ENCODE measurements around the gene KCNF1.

KCNF1 gene, protein sequence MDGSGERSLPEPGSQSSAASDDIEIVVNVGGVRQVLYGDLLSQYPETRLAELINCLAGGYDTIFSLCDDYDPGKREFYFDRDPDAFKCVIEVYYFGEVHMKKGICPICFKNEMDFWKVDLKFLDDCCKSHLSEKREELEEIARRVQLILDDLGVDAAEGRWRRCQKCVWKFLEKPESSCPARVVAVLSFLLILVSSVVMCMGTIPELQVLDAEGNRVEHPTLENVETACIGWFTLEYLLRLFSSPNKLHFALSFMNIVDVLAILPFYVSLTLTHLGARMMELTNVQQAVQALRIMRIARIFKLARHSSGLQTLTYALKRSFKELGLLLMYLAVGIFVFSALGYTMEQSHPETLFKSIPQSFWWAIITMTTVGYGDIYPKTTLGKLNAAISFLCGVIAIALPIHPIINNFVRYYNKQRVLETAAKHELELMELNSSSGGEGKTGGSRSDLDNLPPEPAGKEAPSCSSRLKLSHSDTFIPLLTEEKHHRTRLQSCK

DNA sequence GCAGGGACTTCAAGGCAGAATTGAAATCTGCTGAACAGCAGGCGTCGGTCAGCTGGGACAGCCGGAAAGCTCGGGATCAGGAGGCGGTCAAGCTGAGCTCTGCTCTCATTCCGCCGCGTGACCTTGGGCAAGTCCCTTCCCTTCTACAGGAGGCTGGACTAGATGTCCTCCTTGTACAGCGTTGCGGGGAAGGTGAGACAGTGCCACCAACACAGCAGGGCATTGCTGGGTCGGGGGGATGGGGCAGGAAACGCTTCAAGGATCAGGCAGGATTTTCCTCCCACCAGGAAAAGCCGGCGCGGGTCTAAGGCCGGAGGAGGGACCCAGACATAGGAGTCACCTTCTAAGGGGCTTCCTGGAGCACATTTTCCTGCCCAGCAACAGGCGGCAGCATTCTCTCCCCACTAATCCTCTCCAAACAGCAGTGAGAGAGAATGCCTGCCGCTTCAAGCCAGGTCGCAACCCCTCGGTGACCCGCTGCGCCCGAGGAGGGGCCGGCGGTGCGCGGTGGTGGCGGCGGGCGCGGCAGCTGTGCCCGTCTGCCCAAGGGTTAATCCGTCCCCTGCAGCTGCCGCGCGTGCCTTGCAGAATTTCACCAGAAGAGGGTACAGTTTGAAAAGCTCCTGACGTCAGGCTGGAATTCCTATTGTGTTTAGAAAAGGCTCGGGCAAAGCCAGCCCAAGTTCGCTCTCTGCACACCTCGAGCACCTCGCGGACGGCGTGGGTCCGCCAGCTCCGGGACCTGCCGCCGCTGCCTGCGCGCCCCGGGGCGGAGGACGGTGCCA is at the start of gene KCNF1:
Gene KCNF1 (plus strand): TSS at position 644 of the 785 bp plus-strand sequence. CDS start 493 bp downstream, outside the sequence.
- DNase-seq (ENCODE audit: low read depth, low spot score): no peak

DNA sequence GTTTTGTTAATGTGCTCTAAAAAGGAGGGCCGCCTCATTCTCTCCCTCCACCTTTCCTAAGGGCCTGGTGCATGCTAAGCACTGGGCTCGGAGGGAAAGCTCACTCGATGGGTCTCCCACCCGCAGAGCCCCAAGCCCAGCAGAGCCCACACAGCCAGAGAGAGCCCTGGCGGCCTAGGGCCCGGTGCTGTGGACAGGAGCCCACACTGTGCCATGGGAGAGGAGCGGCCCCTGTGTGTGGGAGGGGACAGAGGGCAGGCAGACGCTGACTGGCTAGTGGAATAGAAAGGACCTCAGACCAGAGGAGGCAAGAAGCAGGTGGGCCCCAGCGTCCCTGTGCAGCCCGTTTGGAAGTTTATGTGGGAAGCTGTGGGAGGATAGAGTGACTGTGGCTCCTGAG is 49.4 kb upstream of the KCNF1 start:
- no peak for DNase-seq (ENCODE audit: low read depth, low spot score)

DNA sequence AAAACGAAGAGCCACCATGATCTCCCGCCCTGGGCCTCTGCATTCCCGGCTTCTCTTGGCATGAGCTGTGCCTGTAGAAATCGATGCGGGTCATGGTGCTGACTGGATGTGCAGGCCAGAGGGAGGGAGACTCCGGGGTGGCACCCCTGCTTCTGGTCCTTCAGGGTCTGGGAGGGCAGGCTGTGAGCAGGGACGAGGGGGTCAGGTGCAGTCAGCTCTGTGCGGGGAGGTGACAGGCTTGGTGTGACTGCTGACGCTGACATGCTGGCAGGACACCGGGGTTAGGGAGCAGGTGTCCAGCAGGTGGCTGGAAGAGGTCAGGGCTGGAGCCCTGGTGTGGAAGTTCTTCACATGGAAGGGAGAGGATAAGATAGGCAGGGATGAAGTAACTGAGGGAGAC is 48.7 kb upstream of the KCNF1 start:
- DNase-seq (ENCODE audit: low read depth, low spot score): no peak

DNA sequence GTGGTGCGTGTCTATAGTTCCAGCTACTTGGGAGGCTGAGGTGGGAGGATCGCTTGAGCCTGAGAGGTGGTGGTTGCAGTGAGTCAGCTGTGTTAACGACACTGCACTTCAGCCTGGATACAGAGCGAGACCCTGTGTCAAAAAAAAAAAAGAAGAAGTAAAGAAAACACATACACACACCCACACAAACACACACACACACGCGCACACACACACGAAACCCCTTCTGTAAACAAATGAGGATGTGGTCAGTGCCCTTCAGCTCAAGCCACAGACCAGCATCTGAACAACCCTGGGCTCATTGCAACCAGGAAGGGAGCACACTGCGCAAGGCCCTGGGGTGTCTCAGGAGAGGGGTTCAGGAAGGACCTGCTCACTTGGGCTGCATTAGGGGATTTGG is 47.9 kb upstream of the KCNF1 start:
- DNase-seq (ENCODE audit: low read depth, low spot score): no peak

DNA sequence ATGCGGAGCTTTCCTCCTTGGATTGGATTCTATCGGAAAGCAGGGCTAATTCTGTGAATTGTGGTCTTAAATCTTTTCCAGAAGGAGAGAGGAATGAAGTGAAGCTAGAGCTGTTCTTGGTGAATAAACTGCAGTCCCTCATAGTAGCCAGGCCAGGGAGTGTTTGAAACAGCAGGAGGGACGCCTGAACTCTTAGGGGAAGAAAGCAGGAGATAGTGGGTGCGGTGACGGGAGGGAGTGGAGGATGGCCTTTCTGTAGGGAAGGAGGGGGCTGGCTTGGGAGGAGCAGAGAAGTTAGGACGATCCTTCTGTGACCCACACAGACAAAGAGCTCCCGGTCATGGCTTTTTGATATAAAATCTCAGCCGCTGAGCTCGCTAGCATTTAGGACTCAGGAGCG is 47.5 kb upstream of the KCNF1 start:
- no peak for DNase-seq (ENCODE audit: low read depth, low spot score)

DNA sequence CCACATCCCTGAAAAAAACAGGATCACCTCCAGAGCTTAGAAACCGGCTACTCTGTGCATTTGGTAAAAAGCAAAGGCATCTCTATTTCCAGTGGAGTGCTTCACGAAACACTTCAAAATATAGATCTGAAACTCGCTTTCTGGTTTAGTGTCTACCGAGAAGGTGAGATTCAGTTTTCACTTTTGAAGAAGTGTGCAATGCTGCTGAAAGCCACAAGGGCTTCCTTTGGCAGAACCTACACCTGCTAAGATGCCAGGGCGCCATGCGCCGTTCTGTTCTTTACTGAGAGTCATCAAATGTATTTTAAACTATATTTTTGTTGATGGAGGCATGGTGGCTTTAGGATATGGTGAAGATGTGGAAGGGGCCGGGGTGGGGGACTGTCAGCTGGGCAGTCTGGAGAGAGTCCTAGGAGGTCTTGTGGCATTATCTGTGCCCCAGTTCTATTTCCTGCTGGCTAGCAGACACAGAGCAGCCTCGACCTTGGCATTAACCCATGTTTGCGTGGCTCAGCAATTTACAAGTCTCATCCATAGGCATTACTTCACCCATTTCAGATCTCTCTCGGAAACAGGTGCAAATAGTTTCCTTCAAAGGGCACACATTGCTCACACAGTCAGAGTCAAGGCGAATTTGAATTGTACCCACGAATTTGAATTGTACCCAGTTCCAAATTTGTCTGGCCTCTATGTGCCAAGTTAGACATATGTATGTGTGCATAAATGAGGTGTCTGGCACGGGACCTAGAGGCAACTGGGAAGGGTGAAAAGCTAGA is 46.7 kb upstream of the KCNF1 start:
- DNase-seq (ENCODE audit: low read depth, low spot score): no peak

DNA sequence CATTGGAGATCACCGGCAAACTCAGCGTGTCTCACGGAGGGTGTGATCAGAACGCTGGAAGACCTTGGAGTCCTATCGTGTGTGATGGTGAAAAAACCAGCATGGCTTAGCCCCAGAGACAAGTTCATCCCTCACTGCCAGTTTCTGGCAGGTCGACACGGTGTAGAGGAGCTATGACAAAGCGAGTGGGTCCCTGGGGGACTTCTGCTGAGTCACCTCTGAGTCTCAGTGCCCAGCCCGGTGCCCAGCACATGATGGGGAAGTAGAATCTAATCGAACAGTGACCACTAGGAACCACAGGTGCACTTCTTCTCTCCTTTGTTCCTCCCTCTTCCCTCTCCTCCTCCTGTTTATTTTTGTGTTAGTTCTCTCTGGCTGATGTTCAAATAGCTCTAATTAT is 45.9 kb upstream of the KCNF1 start:
- no peak for DNase-seq (ENCODE audit: low read depth, low spot score)

DNA sequence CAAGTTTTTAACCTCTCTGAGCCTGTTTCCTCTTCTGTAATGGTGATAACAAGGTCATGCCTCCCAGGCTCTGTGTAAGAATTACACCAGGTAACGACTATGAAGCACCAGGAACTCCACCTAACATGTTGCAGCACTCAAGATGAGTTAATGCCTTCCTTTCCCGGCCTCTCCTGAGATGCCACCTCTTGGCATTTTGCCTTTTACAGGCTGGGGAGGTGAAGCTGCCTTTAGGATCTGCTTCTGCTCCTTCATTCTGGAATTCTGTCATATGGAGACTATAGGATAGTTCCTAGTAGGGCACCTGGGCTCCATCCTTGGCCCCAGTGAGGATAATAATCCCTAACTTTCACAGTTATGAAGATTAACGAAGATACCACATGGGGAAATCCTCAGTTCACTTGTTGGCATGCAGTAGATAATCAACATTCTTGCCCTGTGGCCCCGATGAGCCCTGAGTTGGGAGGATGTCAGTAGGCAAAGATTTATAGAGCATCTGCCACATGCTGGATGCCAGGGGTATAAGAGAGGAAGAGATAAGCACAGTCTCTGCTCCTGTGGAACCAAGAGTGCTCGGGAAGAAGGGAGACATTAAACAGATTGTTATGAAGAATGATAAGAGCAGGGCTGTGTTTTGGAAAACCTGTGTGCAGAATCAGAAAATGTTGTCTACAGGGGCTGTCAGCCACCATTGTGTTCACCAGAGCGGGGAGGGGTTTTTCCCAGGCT is 43.9 kb upstream of the KCNF1 start:
- DNase-seq (ENCODE audit: low read depth, low spot score): no peak

DNA sequence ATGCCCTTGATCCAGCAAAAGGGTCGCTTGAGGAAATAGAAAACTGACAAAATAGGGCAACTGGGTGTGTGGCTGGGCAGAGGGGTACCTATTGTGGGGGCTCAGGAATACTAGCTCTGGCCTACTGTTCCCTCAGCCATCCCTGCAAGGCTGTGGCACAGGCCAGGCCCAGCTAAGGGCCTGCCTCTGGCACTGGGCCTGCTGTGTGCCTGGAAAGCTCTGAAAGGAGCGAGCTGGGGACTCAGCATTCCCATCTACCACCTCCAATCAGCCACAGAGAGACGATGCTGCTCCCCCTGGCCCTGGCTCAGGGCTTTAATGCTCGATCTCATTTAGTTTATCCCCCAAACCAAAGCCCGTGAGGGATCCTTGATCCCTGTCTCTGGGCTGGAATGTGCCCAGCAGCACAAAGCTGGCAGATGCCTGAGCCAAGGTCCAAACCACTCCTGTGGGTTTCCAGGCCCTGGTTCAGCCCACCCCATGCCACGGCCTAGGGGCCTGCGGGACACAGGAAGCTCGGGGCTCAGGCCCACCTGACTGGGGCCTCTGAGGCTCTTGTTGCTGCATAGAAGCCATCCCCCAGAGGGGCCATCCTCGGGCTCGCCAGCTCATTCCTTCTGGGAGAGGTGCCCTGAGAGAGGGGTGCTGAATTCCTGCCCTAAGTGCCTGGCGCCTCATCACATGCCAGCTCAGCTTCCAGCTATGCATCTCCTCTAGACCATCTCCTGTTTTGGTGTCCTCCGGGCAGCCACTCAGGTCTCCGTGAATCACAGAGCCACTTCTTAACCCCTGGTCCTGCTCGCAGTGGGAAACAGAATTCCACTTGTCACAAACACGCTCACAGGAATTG is 43.0 kb upstream of the KCNF1 start:
- DNase-seq (ENCODE audit: low read depth, low spot score): no peak

DNA sequence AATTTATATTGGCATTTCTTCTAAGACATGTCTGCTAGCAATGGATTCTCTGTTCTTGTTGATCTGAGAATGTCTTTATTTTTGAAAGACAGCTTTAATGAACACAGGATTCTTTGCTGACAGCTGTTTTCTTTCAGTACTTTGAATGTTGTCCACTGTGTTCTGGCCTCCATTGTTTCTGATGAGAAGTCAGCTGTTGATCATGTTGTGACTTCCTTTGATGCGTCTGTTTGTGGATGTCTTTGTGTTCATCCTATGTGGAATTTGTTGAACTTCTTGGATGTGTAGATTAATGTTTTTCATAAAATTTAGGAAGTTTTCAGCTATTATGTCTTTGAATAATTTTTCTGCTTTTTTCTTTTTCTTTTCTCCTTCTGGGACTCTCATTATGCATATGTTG is 39.8 kb upstream of the KCNF1 start:
- DNase-seq (ENCODE audit: low read depth, low spot score): no peak

DNA sequence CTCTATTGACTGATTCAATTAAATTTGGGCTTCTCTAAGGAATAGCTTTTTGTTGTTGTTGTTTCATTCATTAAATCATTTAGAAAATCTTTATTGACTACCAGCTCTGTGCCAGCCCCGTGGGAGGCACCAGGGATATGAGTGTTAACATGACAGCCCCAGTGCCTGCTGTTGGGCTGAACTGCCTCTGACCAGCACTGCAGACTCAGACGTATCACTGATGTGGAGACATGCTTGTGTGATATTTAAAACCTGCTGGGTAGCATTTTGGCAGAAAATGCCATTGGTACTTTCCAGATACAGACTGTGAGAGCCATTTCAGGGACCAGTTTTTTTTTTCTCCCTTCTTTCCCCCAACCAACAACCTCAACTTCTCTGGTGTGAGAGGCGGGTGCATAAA is 38.6 kb upstream of the KCNF1 start:
- DNase-seq (ENCODE audit: low read depth, low spot score): no peak

DNA sequence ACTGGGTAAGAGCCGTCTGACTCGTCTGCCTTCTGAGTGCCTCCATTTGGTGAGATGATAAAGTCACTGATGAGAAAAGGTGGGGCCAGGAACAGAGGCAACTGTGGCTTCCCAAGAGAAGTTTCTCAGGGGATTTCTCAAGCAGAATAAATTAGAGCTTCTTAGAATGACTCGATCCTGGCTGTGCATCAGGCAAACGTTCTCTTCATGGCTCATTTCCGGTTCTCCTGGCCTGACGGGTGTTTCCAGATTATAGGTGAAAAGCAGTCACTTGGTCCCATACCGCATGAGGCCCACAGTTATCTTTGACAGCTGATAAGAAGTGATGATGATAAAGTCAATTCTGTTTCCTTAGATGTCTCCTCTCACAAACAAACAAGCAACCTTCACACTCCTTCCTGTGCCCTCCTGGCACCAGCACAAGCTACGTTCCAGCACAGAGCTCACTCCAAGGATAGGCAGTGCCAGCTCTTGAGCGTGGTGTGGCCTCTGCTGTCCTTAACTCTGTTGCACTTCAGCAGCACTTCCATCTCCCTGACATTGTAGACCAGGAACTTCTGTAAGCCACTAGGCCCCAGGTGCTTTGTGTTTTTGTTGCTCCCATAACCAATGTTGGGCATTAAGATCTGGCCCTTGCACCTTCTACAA is 37.8 kb upstream of the KCNF1 start:
- DNase-seq (ENCODE audit: low read depth, low spot score): no peak

DNA sequence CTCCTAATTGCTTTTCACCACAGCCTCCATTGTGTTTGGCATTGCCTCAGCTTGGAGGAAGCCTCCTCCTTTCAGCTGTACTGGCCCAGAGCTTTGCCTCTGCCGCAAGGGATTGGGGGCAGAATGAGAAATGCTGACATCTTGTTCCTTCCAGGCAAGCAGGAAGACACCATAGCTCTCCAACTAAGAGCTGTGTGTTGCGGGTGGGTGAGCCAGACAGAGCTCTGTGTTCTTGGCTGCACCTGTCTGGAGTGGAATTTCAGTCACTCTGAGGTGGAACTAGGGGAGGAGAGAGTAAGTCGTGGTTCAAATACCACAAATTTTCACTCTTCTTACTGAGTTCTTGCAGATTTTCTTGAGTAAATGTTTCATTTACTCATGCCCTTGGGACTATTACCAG is 36.6 kb upstream of the KCNF1 start:
- DNase-seq (ENCODE audit: low read depth, low spot score): no peak

DNA sequence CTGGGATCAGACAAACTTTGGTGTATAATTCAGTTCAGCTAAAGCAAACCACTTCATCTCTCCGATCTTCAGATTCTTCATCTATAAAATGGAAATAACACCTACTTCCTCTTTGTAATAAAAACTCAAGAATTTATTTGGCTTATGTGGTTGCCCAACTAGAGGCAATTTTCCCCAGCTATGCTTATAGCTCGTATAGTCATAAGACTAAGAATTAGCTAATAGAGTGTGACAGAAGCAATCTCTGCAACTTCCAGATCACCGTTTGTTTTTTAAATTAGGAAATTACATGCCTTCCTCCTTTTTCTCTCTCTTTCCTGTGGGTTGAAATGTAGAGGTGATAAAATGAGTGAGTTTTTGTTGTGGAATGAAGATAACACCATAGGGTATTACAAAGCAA is 35.3 kb upstream of the KCNF1 start:
- no peak for DNase-seq (ENCODE audit: low read depth, low spot score)

DNA sequence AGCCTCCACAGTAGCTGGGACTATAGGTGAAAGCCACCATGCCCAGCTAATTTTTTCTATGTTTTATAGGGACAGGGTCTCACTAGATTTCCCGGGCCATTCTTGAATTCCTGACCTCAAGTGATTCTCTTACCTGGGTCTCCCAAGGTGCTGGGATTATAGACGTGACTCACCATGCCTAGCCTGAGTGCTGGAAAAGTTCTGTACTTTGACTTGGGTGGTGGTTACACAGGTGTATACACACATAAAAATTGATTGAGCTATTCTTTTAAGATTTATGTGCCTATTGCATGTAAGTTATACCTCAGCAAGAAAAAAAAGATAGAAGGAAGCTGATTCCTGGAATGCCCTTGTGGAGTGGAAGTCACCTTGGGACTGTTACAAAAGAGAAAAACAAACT is 34.8 kb upstream of the KCNF1 start:
- DNase-seq (ENCODE audit: low read depth, low spot score): no peak

DNA sequence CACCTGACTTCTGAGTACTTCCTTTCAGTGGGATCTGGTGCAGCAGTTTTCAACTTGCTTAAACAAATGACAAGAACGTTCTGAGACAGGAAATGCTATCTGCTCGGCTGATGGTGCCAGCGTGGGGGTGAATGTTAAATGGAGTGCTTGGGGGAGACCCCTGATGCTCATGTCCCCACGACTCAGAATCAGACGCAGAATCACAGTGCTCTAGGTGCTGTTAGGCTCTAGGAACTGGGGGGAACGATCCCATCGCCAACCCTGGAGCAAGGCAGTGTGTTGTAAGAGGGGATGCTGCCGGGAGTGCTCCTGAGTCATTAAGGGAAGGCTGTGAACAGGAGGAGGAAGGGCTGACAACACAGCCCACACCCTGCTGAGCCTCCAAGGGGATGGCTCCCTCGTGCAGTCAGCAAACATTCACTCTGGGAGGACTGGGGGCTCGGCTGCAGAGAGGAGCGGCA is 34.1 kb upstream of the KCNF1 start:
- DNase-seq (ENCODE audit: low read depth, low spot score): no peak

DNA sequence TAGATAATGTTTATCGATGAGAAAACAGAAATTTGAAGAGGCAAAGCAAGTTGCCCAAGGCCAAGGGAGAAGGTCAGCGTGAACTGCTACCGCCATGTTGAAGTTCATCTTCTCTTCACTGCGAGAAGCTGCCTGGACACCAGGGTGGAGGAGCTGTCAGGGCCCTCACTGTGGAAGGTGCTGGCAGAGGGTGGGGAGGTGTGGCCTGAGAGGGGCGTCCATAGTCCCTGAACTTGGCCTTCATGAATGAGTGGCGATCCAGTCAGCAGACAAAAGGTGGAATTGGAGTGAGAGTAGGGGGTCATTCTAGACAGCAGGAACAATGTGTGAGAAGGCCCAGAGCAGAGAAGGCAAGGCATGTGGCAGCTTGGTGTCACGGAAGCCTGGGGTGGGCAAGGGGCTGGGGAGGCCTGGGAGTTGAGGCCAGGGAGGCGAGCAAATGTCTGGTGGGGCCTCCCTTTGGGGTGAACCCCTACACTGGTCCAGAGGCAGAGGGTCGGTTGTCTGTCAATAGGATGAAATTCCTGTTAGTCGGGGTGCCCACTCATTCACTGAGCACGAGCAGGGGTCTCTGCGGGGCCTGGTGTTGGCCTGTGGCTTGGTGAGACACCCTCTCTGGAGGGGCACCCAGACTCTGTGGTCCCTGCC is 33.3 kb upstream of the KCNF1 start:
- no peak for DNase-seq (ENCODE audit: low read depth, low spot score)

DNA sequence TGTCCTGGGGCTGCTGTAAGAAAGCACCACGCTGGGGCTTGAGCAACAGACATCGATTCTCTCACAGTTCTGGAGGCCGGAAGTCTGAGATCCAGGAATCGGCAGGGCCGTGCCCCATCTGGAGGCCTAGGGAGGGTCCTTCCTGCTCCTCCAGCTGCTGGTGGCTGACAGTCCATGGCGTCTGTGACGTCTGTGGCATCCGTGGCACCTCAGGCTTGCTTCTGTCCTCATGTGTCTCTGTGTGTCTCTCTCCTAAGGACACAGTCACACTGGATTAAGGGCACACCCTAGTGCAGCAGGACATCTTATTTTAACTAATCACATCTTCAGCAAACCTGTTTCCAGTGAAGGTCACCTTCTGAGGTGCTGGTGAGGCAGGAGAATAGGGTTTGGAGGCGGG is 32.6 kb upstream of the KCNF1 start:
- DNase-seq (ENCODE audit: low read depth, low spot score): no peak

Measured in smooth muscle cell of the brain vasculature (primary cell).